Right ventricle myocardium inferior (tissue), 1 donor: ENCODE measurements around the gene VDR. TPM values are rescaled to one million over a fixed set of nuclear protein-coding genes. Genes with fewer than 3 reads are reported as not detected.
"Not testable (repeated sequence)": the region's sequence is repeated elsewhere in the genome, so short reads cannot be mapped to it uniquely, and the experiment has no call there.

Source experiments
- ATAC-seq: fragments of 200-7000 bp; cut with Tn5 transposase; one replicate; pipeline ENCODE4 v1.9.1; 2020; ENCODE audit warnings: mild to moderate bottlenecking, moderate library complexity
- DNase-seq: peaks from one replicate; pipeline ENCODE4 v3.0.0; 2021; ENCODE audit errors: missing footprints
- intact Hi-C: fragments of 100-400 bp; cut with DNase I; formaldehyde crosslinking; loops from one replicate; pipeline ENCODE4 v1.11.0; 2022
- total RNA-seq: library from RNA; stranded (reverse); fragmentation: NEBNext Ultra II Directional; extraction: Animal tissue kit (Norgen Biotek cat#: 25700); gene quantifications from one replicate; pipeline ENCODE4 v1.2.1, GENCODE V29; 2021
- donor health status: DM: no; HTN: yes; CAD: no; lungs with severe emphysema.

VDR gene
- total RNA-seq, 1 donor from 2014 or later, result 0.35 TPM

DNA sequence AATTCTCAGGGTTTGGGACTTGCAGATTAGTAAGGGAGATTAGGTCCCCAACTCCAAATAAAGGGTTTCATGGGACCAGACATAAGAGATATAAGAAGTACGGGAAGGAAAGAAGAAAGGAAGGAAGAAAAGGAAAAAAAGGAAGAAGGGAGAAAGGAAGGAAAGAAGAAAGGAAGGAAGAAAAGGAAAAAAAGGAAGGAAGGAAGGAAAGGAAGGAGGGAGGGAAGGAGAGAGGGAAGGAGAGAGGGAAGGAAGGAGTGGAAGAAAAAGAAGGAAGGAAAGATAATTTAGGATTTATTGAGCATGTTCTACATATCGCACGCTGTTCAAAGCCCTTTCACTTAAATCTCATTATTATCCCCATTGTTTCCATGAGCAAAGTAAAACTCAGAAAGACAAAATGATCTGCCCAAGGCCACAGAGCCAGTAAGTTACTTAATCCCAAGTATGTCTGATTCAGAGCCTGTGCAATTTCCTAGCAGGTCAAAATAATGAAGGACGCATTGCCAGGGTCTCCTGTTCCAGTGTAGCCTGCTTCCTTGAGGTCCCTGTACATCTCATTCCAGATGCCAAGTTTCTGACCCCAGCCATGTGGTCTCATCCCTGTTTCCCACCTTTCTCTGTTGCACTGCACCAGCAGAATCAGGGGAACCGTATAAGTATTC is 81.2 kb downstream of the VDR start:
- intact Hi-C loops, result no loop called here
- ATAC-seq, result no peak
- DNase-seq, result no peak

GRCh38 chr12:47822863-47823262 is 81.9 kb downstream of the VDR start:
- intact Hi-C loops, result no loop called here
- no peak for ATAC-seq

GRCh38 chr12:47822401-47822800 is 82.4 kb downstream of the VDR start:
- DNase-seq (no peak), ATAC-seq (no peak)
- intact Hi-C loops, result no loop called here

More at GRCh38 chr12:47822863-47823262, 81.9 kb downstream of the VDR start:
- DNase-seq, result no peak

DNA sequence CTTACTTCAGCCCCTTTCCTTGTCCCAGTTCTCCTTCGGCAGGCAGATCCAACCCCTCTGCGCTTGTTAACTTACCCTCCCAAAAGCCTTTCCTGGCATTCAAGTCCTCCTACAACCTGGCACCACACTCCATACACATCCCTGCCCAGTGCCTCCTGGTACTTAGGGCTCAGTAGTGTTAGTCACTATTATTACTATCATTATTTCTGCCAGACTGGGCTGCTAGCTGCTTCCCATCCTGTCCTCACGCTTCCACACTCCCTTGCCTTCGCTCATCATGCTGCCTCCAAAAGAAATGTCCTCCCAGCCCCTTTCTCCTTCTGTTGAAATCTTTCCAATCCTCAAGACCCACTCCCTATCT is 83.5 kb downstream of the VDR start:
- no peak for DNase-seq
- intact Hi-C loops, result no loop called here
- ATAC-seq, result no peak

- ATAC-seq (peak; percentile 81), DNase-seq (peak; percentile 90)
- intact Hi-C loops, result no loop called here
Observed at GRCh38 chr12:47820631-47821345, 84.0 kb downstream of the VDR start.

GRCh38 chr12:47819896-47820630 is 84.7 kb downstream of the VDR start, which contains the start of gene HDAC7:
TSS of gene HDAC7 (minus strand) at chr12:47819903. CDS start at chr12:47819785, 118 bp downstream.
- intact Hi-C loops, result no loop called here
- ATAC-seq (peak; percentile 73), DNase-seq (peak; percentile 94)

DNA sequence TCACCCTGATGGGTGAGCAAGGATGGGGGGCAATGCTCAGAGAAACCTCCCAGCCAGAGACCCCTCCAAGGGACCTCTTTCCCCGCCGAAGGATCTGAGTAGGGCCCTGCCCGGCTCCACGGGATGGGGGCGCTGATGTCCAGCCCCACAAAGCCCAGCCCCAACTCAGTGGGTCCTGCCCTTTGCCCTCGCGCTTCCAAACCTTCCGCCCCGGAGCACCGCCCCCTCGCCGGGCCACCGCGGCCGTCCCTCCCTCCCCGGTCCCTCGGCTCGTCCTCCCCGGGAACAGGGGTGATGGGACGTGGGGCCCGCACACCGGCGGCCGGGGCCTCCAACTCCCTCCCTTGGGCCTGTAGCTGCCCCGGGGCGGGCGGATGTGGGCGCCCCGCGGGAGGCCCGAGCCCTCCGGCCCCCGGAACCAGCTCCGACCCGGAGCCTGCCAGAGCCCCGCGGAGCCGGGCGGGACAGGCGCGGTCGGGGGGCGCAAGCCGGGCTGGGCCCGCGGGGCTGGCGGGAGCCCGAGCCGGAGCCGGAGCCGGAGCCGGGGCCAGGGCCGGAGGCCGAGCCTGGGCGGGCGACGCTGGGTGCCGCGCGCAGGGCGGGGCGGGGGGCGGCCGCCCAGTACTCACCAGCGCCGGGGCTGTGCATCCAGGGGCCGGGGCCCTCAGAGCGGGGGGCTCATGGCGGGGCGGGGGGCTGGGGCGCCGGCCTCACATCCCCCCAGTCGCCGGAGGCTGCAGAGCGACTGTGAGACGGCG is 85.5 kb downstream of the VDR start:
- intact Hi-C loops, result no loop called here
- peak; percentile 88 for DNase-seq
- ATAC-seq, result peak; percentile 42

DNA sequence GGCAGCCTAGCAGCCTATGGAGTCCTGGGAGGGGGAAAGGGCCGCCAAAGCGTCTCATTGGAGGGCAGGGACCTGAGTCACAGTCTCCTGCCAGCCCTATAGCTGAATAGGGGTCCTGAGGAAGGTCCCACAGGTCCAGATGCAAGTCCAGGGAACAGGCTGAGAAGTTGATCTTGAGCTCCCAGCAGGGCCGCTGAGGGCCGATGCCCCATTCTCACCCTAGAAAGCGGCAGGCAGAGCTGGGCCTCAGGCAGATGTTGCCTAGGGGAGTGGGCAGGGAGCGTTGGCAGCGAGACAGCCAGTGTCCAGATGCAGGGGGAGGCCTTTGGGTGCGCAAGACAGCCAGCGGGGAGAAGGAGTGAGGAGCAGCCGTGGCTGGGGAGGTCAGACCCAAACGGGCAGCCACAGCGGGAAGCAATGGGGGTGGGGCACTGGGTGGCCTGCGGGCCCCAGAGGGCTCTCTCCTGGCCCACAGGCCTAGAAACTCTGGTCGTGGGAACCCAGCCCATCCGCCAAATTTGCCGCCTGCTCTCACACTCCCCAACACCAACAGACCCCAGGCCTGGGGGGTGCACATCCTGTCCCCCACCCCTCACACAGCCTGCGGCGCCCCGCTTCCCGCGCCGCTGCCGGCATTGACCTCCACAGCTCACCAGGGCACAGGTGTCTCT is 86.2 kb downstream of the VDR start:
- DNase-seq (no peak), ATAC-seq (no peak)
- intact Hi-C loops, result no loop called here

- intact Hi-C loops, result no loop called here
- ATAC-seq, result no peak
- DNase-seq, result no peak
Observed at GRCh38 chr12:47818007-47818376, 86.8 kb downstream of the VDR start.

- DNase-seq, result no peak
- ATAC-seq, result no peak
- intact Hi-C loops, result no loop called here
Observed at GRCh38 chr12:47817272-47818006, 87.4 kb downstream of the VDR start.

DNA sequence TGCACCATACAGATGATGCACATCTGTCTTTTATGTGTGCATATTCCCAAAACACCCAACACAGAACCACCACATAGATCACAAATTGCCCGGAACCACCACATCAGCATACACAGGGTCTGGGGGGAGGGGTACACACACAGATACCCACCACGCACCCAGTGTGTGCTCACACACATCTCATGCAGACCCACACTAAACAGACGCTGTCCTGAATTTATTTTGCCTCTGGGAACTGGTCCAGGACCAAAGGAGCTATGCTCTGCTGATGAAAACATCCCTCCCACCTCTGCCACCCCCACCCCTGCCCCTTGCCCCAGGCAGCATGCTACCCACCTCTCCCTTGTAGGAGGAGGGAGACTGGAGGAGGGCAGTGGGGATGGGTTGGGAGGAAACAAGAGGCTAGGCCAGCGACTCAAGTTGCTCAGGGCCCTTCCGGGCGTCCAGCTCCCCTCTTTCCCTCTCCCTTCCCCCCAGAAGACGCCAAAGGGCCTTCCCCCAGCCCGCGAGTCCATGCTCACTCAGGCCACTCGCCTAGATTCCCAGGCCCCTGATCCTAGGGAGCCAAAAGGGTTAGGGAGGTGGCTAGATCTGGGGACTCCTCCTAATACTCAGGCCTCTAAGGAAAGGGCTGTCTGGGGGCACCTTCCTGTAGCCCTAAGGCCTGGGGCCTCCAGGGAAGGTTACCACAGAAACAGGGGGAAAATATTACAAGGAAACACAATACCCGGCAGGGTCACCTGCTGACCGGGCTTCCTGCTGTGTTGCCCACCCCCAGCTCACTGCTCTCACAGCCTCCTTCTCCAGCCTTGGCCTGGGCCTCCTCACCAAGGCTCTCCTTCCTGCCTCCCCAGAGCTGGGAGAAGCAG is 88.2 kb downstream of the VDR start:
- intact Hi-C loops, result no loop called here
- ATAC-seq (no peak), DNase-seq (no peak)

DNA sequence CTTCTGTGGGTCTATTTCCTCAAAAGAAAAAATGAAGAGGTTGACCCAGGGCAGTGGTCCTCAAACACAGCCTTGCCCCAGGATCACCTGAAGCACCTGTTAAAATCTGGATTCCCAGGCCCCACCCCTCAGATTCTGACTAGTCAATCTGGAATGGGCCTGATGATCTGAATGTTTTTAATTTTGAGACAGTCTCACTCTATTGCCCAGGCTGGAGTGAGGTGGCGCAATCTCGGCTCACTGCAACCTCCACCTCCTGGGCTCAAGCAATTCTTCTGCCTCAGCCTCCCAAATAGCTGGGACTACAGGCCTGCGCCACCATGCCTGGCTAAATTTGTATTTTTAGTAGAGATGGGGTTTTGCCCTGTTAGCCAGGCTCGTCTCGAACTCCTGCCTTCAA is 89.3 kb downstream of the VDR start:
- intact Hi-C loops, result not testable (repeated sequence)

GRCh38 chr12:47814539-47815170 is 90.1 kb downstream of the VDR start:
- intact Hi-C loops, result no loop called here
- ATAC-seq (no peak), DNase-seq (no peak)

More for the DNA sequence above, 89.3 kb downstream of the VDR start:
- not testable (repeated sequence) for ATAC-seq, DNase-seq

DNA sequence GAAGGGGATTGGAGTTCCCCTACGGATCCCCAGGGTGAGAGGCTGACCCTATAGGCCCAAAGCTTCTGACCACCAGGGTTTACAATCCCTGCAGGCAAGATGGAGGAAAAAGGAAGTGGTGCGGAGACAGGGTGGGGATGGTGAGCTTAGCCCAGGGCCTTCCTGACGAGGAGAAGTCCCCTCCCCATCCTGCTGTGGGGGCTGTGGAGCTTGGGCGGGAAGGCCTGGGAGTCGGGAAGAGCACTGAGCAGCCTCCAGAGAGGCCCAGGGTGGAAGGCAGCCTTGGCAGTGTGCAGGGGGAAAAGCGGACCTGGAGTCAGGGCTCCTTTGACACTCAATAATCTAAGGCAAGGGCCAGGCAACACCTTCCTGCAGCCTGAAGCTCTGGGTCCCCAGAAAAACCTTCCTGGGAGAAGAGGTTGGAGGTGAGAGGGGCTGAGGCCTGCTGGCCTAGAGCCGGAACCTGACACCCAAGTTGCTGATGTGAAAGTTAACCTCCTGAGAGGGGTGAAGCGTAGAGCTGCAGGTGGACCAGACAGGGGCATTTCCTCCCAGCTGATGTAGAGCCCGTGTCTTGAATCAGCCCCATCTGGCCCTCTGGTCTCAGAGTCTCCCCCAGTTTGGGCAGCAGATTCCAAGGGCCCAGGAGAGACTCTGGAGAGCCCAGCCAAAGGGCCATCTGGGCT is 91.1 kb downstream of the VDR start:
- no peak for ATAC-seq

DNA sequence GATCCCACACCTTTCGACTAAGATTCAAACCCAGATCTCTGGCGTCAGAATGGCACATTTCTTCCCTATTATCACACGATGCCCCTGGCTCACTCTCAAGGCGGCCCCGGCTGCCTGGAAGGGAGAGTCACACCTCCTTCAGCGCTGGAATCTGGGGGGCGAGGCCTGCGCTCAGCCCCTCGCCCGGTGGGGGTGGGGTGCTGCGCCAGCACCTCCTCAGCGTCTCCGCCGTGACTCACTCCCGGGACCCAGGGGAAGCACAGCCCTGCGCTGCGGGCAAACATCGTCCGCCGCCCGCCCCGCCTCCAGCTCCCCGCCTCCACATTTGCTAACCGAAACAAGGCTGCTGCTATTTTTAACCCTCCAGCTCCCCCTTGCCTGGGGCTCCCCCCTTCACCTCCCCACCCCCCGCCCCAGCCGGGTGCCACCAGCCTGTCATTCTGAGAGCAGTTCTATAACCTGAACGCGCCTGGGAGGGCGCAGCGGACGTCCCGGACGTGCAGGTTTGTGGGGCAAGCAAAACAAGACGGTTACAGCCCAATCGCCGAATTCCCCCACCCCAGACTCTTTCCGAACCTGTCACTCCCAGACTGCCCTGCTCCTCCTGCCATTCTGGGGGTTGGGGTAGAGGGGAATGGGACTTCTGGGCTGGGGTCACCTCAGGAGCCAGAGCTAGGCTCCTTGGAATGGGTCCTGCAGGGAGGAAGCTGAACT is 91.8 kb downstream of the VDR start:
- ATAC-seq, result peak; percentile 74
- intact Hi-C loops, result no loop called here
- DNase-seq, result peak; percentile 93

More for the DNA sequence above, 91.1 kb downstream of the VDR start:
- DNase-seq, result no peak
- intact Hi-C loops, result no loop called here
